Activated CD8-positive, alpha-beta memory T cell treated with anti-CD3 and anti-CD28 coated beads for 1 hour (primary cell): ENCODE data around the gene KRT86.
"Not testable (repeated sequence)": the region's sequence is repeated elsewhere in the genome, so short reads cannot be mapped to it uniquely, and the experiment has no call there.

Experiments used
- DNase-seq, 2 donors: peaks; one replicate each; pipeline ENCODE4 v3.0.0-alpha.2; 2020; ENCODE audit warnings: low read depth in 1 of 2; ENCODE audit errors: extremely low read depth in 1 of 2

Gene KRT86

DNA sequence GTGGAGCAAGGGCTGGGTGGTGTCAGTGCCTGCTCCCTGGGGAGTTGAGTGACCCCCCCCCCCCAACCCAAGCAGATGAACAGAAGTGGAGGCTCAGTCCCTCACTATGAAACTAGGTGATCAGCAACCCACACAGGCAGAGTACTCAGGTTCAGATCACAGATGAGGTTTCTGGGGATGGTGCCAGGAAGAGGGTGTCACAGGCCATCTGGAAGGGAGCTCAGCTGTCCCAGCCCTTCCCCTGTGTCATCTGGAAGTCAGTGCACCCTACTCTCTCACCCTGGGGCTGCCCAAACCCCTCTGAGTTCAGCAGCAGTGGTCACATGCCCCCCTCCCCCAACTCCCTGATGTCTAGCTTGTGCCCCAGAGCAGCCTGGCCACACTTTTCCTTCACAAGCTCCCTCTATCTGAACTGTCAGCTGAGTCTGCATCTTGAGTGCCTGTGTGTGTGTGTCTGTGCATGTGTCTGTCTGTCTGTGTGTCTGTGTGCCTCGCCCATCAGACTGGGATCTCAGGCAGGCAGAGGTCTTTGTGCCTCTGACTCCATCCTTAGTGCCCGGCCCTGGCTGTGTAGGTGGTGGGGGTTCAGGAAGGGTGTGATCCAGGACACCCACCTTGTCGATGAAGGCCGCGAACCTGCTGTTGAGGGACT lies 16.2 kb downstream of the KRT86 start:
- not testable (repeated sequence) for DNase-seq

DNA sequence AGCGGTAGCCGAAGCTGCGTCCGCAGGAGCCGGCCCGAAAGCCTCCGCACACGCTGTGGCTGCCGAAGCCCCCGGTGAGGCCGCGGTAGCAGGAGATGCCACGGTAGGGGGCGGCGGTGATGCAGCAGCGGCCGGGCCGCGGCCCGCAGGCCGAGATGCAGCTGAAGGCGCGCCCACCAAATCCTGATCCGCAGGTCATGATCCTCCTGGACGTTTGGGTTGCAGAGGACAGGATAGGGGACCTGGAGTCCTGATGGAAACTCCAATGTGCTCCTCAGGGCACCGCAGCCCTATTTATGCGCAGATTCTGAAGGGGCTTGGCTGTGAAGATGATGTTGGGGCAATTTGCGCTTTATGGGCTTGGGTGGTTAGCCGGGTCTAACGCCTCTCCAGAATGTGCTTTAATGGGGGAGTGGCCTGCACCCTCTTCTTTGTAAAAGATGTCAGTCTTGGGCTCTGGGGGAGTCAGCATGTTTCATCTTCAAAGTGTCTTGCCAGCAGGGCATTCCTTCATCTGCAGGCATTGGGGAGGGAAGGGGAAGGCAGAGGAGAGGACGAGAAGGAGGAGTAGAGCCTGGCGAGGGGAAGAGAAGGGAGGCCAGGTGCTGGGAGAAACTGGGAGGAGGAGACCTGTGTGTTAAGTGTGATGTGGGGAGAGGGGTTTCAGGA lies 17.0 kb downstream of the KRT86 start, which contains the start of gene KRT81:
Gene KRT81 (minus strand): TSS at position 268 of the 669 bp plus-strand sequence. CDS start 69 bp downstream, at position 199.
- no peak for DNase-seq

DNA sequence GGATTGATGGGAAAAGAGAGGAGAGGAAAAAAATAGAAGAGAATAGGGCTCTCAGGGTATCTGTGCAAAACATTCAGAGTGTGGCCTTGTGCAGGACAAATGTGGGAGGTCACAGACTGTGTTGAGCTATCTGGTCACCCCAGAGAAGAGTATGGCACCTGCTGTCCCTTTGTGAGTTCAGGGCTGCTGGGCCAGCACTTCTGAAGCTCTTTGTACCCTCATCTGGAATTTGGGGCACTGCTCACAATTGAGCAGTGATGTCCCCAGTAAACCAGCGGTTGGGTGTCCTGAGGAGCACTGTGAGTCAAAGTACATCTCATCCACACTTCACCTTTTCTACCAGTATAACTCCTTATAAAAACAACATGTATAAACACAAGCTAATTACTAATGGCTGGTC lies 19.5 kb downstream of the KRT86 start:
- DNase-seq: no peak

DNA sequence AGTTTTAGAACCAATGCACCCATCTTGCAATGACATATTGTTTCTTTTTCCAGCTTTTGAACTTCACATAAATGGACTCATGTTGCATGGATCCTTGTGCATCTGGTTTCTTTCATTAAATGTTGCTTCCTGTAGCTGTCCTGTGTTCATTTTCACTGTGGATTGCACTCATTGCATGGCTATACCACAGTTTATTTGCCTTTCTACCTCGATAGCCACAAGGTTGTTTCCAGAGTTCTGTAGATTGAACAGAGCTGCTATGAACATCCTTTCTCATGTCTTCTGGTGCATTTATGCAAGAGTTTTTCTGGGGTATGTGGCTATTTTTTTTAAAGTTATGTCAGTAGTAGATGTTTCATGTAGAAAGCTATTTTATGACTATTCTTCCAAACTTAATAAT lies 20.4 kb downstream of the KRT86 start:
- DNase-seq: no peak

DNA sequence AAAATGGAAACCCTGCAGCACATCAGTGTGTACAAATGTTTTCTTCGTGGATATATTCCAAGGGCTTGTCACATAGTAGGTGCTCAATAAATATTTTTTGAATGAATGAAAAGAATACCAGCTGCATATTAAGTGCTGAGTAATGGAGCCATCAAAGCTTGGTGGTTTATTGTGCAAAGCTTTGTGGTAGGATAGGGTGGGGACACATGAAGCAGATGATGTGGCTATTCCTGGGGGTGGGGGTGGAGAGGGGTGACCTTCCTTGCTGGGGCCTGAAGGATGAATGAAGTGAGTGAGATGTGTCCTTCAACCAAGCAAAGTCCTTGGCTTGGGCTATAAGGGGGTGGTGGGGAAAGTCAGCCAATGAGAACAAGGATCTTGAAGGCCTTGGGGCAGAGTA lies 21.2 kb downstream of the KRT86 start:
- no peak for DNase-seq

DNA sequence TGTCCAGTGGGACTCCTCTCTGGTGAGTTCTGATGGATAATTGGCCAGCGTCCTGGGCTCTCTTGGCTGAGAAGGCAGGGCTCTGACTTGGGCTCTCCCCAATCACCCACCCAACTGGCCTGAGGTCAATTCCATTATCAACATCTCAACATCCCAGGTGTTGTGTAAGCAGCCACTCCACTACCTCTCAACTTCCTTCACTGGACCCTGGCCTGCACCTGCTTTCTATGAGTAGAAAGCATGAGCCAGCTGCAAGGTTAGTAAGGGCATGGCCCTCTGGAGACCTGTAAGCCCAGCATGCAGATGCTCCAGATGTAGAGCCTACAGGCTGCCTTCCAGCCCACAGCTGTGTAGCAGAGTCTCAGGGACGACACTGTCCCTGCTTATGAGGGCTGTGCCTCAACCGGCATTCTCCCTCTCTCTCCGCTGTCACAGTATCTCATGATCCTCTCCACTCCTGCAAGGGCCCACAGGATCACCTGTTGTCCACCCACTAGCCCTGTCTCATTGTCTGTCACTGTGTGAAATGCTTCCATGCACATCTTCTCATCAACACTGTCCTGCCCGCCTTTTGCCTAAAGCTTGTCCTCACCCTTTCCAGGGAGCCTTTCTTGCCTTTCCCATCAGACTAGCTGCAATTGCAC lies 22.2 kb downstream of the KRT86 start:
- no peak for DNase-seq

DNA sequence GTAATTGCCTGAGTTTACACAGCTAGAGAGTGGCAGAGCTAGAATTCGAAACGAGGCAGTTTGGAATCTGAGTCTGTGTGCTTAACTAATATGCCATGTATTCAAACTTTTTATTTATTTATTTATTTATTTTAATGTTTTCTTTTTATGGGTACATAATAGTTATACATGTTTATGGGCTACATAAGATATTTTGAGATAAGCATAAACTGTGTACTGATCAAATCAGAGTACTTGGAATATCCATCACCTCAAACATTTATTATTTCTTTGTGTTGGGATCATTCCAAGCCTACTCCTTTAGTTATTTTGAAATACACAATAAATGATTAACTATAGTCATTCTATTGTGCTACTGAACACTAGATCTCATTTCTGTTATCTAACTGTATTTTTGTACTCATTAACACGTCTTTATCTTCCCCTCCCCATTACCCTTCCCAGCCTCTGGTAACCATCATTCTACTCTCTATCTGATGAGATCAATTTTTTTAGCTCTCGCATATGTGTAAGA lies 24.3 kb downstream of the KRT86 start:
- no peak for DNase-seq

DNA sequence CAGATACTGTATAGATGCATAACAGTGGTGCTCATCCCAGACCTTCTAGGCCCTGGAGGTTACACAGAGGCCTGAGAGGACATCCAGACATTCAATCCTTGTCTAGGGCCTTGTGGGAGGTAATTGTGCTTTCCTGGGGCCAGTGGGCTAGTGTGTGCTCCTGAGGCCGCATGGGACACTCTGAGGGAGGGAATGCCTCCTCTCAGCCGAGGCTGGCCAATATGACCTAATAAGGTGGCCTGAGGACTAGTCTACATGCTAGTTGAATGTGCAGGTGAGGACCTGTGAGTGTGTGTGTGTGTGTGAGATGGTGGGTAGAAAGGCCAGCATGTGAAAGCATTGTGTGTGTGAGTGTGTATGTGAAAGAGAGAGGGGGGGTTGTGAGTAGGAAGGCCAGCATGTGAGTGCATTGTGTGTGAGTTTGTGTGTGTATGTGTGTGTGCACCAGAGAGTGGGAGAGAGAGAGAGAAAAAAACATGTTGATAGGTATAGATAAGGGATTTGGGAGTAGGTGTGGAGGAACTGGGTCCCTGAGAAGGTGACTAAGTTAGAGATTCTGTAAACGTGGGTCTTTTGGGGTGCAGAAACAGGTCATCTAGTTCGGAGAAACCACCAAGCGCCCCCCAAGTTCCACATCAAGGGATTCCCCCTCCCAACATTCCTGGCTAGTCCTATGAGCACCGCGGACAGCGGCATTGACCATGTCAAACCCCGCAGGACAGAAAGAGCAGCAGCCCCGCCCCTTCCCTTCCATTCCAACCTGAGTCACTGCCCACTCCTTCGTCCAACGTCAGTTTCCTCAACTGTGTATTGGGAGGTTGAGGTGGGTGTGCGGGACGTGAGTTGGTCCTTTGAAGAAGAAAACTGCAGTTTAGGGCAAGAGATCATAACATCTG lies 26.6 kb downstream of the KRT86 start:
- DNase-seq: no peak

DNA sequence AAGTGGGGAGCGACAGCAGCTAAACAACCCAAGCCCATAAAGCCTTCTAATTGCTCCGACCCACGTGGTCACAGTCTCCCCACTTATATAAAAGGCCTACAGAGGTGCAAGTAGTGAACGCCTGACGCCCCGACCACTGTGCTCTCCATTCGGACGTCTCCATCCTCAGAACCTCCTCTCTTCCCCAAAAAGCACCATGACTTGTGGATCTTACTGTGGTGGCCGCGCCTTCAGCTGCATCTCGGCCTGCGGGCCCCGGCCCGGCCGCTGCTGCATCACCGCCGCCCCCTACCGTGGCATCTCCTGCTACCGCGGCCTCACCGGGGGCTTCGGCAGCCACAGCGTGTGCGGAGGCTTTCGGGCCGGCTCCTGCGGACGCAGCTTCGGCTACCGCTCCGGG lies 27.3 kb downstream of the KRT86 start:
- not testable (repeated sequence) for DNase-seq

DNA sequence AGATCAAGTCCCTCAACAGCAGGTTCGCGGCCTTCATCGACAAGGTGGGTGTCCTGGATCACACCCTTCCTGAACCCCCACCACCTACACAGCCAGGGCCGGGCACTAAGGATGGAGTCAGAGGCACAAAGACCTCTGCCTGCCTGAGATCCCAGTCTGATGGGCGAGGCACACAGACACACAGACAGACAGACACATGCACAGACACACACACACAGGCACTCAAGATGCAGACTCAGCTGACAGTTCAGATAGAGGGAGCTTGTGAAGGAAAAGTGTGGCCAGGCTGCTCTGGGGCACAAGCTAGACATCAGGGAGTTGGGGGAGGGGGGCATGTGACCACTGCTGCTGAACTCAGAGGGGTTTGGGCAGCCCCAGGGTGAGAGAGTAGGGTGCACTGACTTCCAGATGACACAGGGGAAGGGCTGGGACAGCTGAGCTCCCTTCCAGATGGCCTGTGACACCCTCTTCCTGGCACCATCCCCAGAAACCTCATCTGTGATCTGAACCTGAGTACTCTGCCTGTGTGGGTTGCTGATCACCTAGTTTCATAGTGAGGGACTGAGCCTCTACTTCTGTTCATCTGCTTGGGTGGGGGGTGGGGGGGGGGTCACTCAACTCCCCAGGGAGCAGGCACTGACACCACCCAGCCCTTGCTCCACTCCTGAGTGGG lies 27.9 kb downstream of the KRT86 start:
- DNase-seq: not testable (repeated sequence)

DNA sequence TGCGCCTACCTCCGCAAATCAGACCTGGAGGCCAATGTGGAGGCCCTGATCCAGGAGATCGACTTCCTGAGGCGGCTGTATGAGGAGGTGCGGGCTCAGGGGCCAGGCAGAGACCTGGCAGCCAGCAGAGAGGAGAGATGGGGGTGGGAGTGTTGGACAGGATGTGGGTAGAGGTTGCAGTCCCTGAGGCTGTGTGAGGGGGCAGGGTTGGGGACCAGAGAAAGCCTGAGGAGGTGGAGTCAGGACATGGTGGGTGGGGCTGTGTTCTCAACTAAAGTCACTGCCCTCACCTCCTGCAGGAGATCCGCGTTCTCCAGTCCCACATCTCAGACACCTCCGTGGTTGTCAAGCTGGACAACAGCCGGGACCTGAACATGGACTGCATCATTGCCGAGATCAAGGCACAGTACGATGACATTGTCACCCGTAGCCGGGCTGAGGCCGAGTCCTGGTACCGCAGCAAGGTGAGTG lies 30.5 kb downstream of the KRT86 start:
- not testable (repeated sequence) for DNase-seq

DNA sequence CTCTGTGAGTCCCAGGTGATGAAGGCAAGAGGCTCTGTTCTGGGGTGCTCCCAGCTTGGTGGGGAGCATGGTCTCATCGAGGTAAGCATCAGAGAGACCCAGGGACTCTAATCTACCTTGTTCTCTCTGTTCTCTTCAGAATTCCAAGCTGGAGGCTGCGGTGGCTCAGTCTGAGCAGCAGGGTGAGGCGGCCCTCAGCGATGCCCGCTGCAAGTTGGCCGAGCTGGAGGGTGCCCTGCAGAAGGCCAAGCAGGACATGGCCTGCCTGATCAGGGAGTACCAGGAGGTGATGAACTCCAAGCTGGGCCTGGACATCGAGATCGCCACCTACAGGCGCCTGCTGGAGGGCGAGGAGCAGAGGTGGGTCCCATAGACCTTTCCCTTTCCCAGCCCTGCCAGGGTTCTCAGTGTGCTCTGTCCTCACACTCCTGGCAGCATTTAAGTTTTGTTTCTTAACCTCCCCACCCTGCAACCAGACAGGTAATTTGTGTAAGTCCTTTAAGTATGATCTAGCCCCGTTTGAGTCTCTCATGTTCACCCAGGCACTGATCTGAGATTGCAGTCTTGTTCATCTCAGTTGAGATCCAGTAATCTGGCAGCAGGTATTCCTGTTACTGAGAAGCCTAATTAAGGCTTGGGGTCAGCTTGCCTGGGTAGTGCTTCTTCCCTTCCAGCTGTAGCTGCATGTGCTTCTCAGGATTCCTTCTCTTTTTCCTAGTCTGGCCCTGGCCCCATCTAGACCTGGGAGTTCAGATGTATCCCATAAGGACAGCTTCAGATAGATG lies 31.7 kb downstream of the KRT86 start:
- DNase-seq: no peak

DNA sequence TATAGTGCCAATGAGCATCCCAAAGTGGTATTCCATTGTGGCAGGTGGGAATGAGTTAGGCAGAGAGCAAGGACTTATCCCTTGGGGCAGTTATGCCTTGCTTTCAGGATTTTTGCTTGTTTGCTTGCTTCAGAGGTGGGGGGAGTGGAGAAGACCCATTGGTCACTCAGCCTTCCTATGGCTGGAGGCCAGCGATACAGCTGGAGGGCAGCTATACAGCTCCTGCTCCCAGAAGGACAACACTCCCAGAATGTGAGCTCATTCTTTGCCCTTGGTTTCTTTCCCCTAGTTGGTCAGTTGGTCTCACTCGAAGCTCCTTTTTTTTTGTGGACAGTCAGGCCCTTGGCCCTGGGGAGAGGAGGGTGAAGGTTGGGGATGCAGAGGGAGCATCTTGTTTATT lies 32.3 kb downstream of the KRT86 start:
- no peak for DNase-seq

DNA sequence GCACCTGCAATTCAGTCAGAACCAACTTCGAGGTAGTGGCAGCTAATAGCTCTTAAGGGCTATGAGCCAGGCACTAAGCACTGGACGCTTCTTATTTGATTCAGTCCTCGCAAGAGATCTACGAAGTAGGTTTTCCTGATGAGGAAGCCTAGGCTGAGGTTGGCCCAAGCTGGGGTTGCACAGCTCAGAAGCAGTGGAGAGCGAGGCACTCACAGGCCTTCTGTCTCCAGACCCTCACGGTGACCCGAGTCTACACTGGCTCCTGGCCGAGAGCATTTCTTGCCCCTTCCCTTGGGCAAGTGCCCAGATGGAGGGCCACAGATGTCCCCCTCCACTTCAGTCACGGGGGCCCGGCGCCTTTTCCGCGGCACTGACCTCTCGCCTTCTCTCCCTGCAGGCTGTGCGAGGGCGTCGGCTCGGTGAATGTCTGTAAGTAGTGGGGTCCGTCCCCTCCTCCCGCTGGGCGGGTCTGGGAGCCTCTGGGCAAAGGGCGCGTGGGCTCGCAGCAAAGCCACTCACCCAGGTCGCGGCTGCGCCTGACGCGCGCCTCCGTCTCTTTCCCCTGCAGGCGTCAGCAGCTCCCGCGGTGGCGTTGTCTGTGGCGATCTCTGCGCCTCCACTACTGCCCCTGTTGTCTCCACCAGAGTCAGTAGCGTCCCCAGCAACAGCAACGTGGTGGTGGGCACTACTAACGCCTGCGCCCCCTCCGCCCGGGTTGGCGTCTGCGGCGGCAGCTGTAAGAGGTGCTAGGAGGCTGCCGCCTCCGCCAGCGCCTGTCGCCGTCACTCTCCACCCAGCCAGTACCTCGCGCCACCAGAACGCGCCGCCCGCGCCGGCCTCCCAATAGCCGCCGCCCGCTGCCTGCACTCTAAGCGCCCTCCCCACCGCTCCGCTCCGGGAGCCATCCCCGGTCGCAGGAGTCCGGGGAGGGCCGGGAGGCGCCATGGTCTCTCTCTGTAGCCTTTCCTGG lies 33.7 kb downstream of the KRT86 start:
- peak in 1 of 2 donors; percentile 12 for DNase-seq

DNA sequence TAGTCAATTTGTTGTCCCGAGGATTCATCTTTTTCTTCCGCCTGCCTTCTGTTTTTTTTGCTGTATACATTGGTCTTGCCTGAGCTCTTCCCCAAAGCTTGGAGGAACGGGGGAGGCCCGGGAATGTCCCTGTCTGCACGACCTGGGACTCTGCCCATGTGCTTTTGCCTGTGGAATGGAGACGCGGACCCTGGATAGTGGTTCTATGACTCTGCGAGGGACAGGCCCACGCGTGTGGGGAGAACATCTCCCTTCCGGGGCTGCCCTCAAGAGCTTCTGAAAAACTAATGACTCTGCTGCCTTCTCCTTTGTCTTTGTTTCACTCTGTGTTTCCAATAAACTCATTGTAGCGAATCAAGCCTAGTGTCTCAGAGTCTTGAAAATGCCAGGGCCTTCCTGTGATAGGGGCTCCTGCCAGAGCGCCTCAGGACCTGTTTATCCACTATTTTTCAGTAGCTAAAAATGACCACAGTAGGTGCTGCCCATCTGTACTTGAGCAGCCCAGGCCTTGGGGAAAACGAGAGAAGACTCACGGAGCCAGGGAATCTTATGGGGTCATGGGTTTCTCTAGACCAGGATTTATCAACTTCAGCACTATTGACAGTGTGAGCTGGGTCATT lies 34.5 kb downstream of the KRT86 start:
- no peak for DNase-seq

DNA sequence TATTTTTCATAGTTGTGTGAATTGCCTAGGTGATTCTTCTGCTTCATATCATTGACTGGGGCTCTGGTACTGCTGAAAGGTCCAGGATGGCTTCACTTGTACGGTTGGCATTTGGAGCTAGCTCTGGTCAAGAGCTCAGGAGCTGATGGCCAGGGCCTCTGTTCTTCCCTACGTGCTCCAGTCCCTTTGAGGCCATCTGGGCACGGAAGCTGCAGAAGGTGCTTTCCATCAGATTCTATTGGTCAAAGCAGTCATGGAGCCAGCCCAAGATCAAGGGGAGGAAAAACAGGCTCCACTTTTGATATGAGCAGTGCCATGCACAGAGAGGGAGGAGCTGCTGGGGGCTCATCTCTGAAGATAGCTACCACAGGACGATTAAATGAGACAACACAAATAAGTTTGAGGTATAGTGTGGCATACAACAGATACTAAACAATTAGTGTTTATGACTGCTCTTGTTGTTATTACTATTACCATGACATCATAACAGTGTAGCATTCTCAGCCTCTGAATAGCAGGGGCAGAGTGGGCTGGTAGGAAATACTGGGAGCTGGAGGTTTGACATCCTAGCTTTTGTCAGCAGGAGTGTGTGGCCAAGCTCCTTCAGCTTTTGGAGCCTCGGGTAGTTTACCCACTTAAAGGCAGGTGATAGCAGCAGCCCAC lies 36.3 kb downstream of the KRT86 start:
- no peak for DNase-seq

DNA sequence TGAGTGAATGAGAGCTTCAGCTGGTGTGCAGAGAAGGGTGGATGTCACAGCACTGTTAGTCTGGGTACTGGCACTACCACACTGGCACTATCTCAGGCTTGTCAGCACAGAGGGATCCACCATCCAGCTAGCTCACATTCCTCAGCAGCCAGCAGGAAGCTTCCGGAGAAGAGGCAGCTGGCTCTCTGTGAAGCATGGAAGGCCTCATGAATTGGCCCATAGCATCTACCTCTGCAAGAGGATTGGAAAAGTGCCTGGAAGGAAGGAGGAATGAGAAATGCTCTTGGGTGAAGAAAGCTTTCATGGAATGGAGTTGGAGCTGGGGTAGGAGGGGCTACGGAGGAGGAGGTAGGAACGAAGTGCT lies 36.8 kb downstream of the KRT86 start:
- no peak for DNase-seq
